Measurements from ENCODE around the gene POLR1C.
"Not testable (repeated sequence)": the region's sequence is repeated elsewhere in the genome, so short reads cannot be mapped to it uniquely, and the experiment has no call there.

The POLR1C gene

DNA sequence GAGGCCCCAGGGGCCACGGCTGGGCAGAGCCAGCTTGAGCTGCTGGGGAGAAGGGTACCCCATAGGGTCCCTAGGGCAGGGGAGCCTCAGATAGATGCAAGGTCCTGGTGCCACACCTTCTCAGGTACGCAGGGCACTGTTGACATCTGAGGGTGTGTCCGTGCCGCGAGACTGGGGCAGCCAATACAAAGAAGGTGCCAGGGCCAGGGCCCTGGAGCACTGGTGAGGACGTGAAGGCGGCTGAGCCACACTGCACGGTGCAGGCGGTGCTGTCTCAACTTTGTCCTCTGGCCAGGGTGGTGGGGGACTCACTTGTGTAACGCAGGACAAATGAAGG lies 6.1 kb upstream of the POLR1C start:
- no peak for DNase-seq

DNA sequence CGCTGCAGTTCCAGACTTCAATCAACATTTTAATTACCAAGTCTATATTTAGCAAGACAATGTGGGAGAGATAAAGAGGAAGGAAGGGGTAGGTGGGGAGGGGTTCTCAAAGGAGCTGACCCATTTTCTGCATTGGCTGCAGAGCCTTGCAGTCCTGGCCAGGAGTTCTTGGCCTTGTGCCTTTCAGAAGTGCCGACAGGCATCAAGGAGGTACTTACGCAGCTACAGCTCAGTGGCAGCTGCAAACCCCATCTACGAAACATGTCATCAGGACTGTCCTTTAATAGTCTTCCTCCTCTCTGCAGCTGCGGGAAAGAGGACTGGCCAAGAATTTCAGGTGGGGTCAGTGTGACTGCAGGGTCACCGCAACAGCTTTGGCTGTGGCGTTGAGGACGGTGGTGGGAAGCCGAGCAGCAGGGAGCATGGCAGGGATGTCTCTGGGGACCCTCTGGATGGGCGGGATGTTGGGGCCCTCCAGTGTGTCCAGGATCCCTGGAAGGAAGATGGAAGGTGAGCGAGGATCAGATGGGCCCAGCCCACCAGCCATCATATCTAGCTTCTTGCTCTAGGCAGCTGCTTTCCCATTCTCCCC lies 5.0 kb upstream of the POLR1C start:
- DNase-seq = no peak

DNA sequence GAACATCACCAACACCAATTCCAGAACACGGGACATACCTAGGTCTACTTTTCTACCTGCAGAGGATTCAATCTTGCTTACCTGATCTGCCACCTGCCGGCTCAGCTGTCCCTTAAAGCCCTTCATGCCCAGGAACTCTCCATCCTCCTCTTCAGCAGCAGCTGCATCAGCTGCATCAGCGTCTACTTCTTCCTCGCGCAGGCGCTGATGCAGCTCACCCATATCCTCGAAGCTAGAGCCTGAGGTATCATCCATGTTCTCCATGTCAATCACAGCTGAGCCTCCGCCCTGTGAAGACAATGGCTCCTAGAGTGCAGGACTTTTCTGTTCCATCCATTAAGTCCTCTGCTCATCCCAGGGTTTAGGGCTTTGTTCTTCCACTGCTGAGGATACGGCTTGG lies 1.1 kb upstream of the POLR1C start:
- DNase-seq = no peak

DNA sequence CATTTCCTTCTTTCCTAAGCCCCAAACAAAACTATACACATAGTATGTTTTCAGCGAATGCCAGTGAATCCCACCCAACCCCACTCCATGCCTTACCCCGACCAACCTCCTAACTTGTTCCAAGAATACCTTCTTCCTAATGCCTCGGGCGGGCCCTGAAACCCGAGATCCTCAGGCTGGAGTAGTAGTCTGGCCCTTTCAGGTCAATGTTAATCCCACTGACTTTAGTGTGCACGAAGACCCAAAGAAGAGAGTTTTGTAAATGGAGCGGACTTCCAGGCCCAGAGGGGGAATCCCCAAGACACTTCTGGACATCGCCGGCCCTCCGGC lies 557 bp upstream of the POLR1C start:
- no peak for DNase-seq

DNA sequence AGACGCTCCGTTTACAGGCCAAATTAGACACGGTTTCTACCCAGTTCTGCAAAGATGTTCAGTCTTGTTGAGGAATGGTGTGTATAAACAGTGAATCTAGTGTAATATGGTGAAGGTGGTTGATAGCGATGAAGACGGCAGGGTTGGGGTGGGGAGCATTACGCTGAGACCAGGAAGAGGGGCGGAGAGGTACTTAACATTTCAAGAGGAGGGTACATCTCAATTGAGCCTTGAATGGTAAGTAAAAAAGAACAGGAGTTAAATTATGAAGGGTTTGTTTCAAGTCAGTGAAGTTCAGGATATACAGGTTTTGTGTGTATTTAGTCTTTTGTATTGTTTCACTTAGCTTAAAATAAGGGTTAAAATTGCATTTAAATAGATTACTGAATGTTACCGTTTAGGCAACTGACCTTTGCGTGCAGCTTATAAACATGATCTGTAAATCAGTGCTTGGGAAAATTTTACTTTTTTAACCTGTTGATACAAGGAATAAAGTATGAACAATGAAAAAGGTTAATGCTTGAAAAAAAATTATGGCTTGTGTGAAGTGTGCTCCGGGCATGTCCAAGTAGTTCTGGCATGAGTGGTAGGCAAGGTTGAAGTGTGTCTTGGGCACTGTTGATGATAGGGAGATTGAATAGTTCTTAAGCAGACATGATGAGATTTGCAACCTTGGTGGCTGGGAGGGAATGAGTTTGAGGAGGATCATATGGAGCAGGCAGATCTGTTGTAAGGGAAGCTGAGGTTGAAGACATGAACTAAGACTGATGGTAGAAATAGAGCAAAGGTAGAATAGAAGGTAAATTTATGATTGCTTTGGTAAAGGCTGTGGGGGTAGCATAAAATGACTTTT lies 842 bp downstream of the POLR1C start:
- no peak for DNase-seq

DNA sequence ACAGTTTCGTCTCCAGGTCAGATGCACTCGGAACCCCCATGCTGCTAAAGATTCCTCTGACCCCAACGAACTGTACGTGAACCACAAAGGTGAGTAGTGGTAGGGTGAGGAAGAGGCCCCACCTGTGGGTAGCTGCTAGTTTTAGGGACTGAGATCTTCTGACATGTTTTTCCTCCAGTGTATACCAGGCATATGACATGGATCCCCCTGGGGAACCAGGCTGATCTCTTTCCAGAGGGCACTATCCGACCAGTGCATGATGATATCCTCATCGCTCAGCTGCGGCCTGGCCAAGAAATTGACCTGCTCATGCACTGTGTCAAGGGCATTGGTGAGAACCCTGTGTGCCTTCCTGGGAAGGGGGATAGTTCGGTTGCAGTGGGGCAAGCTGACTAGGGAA lies 3.2 kb downstream of the POLR1C start:
- no peak for DNase-seq

DNA sequence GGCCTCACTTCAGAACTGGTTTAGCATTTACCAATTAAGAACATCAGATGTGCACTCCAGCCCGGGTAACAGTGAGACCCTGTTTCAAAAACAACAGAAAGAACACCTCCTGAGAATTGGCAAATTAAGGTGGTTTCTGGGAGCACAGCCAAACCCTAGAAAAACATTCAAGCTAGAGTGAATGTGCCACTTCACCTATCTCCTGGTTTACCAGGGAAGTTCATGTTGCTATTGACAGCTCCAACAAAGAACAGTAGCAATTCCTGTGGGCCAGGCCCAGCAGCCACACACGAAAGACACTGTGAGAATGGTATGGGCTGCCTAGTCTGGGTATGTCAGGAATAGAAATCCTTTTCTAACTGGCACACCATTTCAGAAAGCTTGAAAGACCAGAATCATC lies 4.9 kb downstream of the POLR1C start:
- no peak for DNase-seq

DNA sequence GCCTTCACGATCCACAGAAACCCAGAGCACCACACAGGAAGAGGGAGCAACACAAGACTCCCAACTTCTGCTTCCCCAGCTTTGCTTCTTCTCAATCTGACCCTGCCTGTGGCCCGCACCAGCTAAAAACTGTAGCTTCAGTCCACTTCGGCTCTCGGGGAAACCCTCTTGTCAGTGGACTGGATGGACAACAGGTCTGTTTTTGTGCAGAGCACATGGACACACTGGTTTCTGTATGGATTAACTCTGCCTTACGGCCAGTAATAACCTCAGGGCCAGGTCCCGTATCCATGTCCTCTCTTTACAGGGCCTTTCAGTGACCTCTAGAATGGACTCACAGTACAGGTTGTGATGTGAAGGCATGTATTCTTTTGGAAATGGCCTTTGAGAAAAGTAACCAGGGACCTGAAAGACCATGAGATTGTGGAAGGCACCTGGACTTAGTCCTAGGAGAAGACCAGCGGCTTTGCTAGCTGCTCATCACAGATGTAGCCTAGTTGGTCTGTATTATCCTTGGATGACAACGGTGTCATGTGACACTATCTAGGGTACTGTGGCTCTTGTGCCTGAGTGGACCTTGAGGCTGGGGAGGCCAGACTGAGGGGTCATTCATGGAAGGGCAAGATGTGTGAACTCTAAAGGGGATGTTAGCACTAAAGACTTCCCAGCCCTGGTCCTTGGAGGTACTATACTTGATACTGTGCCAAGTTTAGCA lies 5.8 kb downstream of the POLR1C start:
- DNase-seq = no peak

DNA sequence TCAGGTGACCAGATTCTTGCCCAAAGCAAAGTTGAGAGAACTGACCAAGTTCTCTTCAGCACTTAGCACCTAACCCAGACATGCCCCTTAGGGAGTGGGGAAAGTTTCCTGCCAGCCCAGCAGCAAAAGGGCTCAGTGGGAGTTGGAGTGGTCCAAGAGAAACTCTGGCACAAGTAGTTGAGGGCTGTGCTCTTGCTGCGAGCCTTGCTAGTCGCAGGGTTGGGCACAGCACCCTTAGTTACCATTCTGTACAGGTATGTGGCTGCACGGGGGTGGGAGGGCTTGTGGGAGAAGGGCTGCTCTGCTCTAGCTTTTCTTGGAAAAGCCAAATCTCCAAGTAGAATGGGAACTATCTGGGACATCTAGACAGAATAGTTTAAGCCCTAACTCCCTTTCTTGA lies 6.4 kb downstream of the POLR1C start:
- no peak for DNase-seq

DNA sequence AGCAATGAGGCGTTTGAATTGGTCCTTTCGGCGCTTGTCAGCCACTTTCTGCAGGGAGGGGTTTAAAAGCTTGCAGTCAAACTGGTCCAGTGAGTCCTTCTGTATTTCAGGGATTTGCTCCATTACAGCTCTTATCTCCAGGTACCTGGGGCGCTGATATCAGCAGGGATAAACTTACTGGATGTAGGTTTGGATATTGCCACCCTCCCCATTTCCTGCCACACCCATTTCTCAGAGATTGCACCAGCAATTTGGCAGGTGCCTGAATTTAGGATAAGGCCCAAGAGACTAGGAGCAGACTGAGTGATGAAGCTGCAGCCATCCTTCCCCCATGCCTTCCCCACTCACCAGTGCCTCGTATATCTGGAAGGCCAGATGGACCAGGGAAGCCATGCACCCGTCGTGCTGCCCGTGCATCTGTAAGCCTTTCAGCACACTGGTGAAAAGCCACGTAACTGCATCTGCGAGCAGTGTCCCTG lies 7.6 kb downstream of the POLR1C start:
- DNase-seq = no peak

DNA sequence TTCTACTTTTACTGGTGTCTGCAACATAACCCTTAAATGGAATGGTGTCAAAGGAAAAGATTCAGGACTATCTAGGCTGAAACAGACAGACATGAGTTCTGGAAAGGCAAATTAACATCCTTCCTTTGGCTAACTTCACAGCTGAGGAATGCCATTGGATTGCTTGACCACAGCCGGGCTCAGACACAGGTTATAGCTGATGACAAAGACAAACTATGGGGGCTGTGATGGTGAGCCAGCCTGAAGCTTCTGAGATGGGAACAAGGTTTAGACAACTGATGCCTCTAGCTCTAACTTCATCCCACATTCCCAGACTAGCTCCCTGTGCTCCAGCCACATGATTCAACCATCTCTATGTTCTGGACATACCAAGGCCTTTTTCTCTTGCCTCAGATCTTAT lies 15.3 kb downstream of the POLR1C start:
- DNase-seq = no peak

DNA sequence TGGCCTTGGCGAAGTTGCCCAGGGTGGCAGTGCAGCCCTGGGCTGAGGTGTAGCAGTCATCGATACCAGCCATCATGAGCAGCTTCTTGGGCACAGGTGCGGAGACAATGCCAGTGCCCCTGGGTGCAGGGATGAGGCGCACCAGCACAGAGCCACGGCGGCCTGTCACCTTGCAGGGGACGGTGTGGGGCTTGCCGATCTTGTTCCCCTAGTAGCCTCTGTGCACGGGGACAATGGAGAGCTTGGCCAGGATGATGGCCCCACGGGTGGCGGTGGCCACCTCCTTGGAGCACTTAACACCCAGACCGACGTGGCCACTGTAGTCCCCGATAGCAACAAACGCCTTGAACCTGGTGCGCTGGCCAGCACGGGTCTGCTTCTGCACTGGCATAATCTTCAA lies 22.1 kb downstream of the POLR1C start:
- DNase-seq = not testable (repeated sequence)

DNA sequence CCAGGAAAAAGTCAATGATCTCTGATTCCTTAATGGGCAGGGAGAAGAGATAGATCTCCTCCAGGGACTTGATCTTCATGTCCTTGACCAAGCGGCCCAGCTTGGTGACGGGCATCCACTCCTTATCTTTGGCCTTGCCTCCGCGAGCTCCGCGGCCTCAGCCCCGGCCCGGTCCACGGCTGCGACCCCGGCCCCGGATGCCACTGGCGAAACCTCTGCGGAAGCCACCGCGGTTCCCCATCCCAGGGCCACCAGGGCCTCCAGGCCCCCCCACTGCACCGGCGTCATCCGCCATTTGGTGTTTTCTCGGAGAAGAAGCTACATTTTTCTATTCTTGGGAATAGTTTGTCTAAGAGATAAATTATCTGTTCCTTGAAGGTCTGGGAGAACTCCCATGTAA lies 22.5 kb downstream of the POLR1C start:
- not testable (repeated sequence) for DNase-seq

DNA sequence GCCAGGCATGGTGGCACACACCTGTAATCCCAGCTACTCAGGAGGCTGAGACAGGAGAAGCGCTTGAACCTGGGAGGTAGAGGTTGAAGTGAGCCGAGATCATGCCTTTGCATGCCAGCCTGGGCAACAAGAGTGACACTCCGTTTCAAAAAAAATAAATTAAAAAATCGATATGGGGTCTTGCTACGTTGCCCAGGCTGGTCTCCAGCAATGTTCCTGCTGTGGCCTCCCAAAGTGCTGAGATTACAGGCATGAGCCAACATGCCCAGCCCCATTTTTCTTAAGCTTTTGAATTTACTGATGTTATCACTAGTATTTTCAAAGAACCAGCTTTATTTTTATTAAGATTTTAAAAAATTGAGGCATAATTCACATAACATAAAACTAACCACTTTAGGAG lies 23.6 kb downstream of the POLR1C start:
- DNase-seq = no peak

DNA sequence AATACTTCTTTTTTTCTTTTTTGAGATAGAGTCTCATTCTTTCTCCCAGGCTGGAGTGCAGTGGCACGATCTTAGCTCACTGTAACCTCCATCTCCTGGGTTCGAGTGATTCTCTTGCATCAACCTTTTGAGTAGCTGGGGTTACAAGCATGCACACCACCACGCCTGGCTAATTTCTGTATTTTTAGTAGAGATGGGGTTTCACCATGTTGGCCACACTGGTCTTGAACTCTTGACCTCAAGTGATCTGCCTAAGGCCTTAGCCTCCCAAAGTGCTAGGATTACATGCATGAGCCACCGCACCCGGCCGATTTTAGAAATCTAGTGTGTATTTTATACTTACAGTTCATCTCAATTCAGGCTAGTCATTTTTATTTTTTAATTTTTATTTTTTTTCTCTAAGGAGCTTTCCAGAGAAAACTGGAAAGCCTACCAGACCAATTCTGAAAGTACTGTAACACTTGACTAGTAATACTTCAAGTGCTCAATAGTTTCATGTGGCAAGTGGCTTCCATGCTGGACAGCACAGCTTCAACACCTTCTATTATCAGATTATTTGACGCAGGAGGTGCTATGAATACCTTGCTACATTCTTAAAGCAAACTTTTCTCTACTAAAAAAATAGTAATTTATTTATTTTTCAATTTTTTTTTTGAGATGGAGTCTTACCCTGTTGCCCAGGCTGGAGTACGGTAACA lies 25.0 kb downstream of the POLR1C start:
- no peak for DNase-seq

DNA sequence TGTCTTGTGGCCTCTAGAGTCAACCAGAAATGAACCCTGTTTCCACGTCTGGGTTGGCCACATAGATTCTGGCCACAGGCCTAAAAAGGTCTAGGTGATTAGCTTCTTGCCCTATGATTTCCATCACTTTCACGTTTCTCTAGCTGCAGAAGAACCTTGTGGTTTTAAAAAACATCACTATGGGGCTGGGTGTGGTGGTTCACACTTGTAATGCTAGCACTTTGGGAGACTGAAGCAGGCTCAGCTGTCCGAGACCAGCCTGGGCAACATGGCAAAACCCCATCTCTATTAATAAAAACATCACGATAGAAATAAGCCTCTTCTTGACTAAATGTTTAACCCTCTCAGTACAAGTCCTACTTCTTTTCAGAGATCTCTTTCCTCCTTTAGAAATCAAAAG lies 27.6 kb downstream of the POLR1C start:
- DNase-seq = no peak

DNA sequence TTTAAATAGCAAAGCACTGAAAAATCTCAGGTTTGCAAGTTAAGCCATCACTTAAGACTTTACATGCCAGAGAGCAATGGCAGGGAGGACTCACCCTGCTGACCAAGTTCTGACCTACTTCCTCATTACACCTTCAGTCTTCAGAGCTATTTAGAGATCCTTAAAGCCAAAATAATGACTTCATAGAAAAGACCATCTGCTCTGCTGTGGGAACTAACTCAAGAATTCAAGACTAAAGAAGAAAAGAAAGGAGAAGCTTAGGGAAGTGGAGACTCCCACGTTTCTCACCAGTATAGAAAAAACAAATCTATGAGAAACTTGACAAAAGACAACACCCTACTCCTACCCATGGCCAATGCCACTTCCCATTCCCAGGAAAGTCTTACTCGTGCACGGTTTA lies 30.3 kb downstream of the POLR1C start:
- no peak for DNase-seq

DNA sequence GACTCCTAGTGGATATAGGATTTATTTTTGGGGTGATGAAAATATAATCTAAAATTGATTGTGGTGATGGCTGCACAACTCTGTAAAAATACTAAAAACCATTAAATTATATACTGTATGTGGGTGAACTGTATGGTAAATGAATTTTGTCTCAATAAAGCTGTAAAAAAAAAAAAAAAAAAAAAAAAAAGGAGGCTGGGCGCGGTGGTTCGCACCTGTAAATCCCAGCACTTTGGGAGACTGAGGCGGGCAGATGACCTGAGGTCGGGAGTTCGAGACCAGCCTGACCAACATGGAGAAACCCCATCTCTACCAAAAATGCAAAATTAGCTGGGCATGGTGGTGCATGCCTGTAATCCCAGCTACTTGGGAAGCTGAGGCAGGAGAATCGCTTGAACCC lies 40.7 kb downstream of the POLR1C start:
- not testable (repeated sequence) for DNase-seq

DNA sequence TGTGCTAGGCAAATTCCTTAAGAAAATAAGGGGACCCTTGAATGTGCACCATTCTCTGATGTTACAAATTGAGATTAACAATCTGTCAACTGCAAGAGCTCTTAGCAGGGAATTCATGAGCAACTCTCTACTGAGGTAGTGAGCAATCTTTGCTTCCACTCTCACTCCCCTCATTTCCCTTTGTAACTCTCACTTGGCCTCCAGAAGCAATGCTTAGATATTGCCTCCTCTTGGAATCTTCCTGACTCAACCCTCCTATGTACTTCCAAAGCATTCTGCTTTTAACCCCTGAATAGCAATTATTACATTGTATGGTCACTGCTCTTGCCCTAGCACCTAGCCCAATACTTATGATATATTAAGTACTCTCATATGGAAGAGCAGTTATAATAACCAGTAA lies 42.4 kb downstream of the POLR1C start:
- DNase-seq = no peak

DNA sequence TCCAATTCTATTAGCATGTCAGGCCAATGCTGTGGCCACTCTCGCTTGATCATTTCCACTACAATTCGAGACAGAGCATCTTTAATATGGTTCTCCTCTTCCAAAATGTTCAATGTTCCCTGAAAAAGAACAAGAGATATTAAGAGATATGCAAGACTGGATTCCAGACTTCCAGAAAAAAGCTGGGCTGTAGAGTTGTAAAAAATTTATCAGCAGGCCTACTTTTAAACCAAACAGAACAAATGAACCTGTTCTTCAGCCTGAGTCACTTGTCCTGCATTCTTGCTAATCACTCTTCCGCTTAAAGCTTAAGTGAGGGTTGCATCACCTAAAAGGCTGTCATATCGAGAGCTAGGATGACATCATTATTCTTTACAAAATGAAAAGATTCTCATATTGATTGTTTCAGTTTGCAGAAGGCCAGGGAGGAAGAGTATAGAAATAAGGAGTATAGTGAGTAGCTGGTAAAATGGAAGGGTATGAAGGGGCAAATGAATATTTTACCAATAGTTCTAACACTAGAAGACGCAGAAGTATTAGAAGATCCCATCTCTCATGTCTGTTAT lies 54.1 kb downstream of the POLR1C start:
- DNase-seq = no peak
